ENCODE data around the gene OBP2B.
"Not testable (repeated sequence)": the region's sequence is repeated elsewhere in the genome, so short reads cannot be mapped to it uniquely, and the experiment has no call there.

The OBP2B gene, protein sequence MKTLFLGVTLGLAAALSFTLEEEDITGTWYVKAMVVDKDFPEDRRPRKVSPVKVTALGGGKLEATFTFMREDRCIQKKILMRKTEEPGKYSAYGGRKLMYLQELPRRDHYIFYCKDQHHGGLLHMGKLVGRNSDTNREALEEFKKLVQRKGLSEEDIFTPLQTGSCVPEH

DNA sequence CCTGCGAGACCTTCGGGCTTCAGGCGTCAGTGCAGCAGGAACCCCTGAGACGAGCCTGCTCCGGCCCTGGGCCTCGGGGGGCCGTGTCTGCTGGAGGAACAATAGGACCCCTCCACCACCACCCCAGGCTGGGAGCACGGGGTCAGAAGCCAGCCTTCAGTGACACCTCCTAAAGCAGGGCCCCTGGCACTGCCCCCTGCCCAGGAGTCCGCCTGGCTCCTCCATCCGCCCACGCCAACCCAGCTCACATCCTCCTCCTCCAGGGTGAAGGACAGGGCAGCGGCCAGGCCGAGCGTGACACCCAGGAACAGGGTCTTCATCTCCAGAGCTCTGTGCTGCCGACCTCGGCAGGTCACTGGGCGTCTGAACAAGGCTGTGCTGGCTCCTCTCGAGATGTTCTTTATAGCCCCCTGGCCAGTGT is at the start of gene OBP2B:
Gene OBP2B (minus strand): TSS at position 371 of the 421 bp plus-strand sequence. CDS start 51 bp downstream, at position 320.
- DNase-seq, result not testable (repeated sequence)

DNA sequence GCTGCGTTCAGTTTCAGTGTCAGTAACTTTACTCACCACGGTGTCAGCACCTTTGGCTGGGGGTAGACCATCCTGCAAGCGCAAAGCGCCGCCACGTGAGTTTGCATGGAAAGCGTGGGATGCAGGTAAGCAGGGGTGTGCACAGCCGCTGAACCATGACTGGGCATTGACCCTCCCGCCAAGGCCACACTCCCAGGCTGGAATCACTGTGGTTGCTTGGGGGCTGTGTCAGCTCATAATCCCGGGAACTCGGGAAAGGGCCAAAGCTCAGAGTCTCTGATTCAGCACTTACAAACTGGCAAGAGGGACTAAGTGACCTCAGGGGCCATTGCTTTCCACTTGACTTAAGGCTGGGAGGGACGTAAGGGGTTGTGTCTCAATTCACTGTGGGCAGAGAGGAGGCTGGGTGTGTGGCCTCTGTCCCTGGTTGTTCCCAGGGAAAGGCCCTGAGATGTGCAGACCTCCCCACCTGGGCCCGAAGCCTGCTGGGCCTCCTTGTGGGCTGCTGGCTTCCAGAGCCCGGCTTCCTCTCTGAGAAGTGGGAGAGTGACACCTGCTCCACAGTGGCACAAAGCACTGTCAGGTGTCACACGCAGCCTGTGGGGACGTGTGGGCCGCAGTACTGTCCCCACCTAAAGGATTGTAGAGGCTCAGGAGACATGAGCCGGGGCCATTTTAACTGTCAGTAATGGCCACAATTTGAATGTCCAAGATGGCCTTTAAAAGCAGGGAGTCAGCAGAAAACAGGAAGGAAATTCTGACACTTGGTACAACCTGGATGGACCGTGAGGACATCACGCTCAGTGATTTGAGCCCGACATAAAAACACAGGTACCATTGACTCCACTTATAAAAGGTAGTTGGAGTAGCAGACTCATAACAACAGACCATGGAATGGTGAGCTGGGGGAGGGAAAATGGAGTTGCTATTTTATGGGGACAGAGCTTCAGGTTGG is 49.3 kb upstream of the OBP2B start:
- no peak for DNase-seq

DNA sequence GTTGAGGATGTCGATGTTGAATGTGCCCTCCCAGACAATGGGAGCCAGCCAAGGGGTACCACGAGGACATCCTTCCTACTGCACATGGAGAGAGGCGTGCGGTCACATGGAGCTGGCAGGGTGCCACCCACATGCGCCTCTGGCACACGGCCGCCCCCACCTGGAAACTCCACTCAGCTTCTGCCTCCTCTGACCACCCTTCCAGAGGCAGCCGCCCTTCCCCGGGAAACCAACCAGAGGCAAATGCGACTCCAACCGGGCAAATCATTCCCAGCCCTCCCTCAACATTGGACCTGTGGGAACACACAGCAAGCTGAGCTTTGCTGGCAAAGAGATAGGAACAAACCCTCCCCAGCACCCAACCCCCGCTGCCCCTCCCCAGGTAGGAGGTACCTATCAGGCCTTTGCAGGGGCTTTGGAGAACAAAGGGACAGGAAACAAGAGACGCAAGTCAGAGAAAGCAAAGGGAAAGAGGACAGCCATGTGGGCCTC is 48.5 kb upstream of the OBP2B start:
- no peak for DNase-seq

DNA sequence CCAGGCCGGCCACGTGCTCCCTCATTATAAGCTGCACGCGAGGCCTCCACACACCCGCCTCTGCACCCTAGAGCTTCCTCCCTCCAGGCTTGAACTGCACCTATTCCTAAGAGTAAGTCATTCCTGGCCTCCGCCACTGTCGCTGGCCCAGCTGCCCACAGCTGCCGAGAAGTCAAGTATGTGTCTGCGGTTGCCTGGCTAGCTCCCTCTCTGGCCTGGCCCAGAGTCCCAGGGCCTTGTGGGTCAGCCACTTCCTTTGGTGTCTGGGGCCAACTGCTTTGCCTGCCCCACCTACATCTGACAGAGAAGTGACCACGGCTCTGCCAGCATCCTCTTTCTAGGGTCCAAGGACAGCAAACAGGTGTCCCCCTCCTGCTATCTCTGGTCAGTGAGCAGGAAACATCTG is 47.6 kb upstream of the OBP2B start:
- no peak for DNase-seq

DNA sequence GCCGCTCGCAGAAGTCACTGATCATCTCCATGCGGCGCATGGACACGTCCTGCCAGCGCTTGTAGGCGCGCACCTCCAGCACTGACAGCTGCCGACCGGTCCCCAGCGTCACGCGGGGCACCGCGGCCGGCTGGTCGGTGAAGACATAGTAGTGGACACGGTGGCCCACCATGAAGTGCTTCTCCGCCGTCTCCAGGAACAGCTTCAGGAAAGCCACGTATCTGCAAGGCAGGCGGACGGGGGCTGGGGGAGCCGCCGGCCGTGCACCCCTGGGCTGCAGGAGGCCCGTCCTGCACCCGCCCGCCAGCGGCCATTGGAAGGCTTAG is 47.0 kb upstream of the OBP2B start:
- no peak for DNase-seq

DNA sequence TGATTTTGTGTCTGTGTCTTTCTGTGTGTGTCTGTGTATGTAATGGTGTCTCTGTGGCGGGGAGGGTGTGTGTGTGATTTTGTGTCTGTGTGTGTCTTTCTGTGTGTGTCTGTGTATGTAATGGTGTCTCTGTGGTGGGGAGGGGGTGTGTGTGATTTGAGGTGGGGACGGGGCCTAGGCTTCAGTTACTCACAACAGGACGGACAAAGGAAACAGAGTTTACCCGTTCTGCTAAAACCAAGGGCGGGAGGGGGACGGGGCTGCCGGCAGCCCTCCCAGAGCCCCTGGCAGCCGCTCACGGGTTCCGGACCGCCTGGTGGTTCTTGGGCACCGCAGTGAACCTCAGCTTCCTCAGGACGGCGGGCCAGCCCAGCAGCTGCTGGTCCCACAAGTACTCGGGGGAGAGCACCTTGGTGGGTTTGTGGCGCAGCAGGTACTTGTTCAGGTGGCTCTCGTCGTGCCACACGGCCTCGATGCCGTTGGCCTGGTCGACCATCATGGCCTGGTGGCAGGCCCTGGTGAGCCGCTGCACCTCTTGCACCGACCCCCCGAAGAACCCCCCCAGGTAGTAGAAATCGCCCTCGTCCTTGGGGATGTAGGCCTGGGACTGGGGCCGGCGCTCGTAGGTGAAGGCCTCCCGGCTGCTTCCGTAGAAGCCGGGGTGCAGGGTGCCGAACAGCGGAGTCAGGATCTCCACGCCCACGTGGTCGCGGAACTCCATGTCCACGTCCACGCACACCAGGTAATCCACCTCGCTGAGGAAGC is 46.5 kb upstream of the OBP2B start:
- no peak for DNase-seq

DNA sequence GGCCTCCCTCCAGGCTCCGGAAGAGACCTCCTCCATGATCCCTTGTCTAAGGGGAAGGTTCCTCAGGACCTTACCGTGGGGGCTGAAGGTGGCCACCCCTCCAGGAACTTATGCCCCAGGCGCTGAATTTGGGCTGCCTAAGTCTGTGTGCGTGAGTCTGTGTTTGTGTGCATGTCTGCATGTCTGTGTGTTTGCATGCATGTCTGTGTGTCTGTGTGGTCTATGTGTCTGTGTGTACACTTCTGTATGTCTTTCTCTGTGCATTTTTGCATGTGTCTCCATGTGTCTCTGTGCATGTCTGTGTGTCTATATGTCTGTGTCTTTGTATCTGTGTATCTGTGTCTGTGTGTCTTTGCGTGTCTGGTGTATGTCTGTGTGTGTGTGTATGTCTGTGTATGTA is 45.4 kb upstream of the OBP2B start:
- no peak for DNase-seq

DNA sequence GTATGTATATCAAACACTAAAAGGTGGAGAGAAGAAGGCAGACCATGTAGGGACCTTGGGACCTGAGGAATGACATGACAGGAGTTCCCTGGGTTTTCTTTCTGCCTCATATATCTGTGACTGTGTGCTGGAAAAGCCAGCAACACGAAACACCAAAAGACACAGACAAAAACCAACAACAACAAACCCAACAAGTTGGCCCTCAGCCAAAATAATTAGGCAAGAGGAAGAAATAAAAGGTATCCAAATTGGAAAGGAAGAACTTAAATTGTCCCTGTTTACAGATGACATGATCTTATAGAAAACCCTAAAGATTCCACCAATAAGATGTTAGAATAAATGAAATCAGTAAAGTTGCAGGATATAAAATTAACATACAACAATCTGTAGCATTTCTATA is 44.2 kb upstream of the OBP2B start:
- DNase-seq, result no peak

DNA sequence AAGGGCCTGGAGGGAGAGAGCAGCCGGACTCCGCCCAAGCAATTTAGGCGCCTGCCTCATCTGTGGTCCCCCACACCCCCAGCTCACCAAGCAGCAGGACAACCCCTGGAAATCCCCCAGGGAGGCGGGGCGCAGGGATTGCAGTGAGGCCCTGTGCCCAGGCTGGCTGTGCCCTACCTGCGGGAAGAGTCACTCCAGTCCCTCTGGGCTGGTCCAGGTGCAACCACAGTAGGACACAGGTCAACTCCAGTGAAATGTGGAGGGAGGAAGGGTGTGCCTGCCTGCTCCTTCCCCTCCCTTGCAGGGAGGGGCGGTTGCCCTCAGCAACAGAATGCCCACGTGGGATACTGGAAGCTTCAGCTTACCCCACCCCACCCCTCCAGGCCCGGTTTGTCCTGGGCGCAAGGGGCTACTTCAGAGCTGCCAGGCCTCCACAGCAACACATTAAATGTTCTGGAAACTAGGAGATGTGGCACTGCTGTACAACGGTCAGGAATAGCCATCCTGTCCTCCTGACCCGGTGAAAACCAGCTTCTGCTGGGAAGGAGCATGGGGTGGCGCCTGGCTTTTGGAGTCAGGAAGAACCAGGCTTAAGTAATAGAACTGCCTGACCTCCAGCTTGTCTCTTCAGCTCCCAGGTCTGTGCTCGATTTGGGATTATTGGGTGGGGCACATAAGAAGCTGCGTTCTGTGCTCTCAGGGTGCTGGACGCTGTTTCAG is 43.4 kb upstream of the OBP2B start:
- no peak for DNase-seq

DNA sequence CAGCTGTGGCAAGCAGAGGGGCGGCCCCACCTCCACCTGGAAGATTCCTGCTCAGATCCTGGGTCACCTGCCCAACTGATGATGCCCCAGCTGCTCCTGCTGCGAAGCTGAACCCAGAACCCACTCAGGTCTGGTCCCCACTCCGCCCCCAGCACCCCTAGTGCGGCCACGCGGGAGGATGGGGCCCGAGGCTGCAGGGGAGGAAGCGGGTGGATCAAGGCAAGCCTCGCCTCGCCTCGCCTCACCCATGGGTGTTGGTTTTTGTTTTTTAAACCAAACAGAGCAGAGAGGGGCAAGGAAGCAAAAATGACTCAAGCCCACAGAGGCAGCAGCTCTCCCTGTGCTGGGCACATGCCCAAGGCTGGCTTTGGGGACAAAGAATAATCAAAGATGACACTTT is 42.7 kb upstream of the OBP2B start:
- no peak for DNase-seq

DNA sequence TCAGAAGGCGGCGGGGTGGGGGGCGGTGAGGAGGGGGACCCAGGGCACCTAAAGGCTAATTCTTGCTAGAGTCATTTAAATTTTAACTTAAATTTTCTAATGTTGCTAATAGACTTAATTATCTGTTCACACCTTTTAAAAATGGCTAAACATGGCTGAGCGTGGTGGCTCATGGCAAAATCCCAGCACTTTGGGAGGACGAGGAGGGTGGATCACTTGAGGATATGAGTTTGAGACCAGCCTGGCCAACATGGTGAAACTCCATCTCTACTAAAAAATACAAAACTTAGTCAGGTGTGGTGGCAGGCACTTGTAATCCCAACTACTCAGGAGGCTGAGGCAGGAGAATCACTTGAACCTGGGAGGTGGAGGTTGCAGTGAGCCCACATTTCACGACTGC is 42.2 kb upstream of the OBP2B start:
- DNase-seq, result not testable (repeated sequence)

DNA sequence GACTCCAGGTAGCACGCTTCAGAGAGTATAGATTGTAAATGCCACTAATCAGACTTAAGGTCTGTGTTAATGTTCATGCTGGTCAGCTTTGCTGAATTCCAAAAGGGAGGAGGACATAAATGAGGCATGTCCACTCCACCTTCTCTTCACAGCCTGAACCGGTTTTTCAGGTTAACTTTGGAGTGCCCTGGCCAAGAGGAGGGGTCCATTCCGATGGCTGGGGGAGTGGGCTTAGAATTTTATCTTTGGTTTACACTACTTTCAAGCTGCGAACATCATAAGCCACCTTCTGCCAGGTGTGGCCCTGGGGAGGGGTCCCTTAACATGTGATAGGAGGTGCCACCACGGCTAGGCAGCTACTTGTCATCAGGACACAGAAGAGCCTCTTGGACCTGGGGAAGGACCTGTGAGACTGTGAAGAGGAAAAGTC is 41.7 kb upstream of the OBP2B start:
- no peak for DNase-seq

DNA sequence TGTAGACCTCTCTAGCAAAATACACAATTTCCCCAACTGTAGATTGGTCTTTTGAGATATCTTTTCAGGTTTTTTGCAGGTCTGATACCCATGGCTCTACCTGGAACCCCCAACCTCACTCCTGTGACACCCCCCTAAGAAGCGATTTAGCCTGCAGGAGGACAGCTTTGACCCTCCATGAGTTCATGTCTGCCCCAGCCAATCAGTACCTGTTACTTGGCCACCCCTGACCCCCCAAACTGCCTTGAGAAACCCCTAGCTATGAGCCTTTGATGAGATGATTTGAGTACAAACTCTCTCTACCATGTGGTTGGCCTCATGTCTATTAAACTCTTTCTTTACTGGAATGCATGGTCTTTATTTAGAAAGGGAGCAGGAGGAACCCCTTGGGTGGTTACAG is 40.3 kb upstream of the OBP2B start:
- no peak for DNase-seq

DNA sequence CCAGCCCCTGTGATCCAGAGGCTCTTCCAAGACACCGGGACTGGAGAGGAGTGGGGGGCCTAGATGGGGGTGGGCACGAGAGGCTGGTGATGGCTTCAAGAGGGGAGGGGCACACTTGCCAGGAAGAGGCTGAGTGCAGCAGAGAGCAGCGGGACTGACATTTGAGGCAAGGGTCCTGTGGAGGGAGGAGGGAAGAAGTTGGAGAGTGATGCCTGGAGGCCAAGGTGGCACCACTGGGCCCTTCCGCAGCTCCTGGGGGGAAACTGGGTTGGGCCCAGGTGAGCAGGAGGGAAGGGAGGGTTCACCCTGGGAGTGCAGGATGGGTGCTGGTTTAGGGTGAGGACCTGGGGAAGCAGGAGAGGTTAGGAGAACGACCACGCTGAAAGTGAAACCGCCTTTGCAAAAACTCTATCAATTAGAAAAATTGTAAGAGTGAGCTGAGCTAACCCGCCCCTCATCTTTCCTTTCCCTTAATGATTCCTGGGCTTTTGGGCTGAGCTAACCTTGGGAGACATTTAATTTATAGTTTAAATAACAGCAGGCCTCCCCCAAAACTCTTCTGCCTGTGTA is 39.8 kb upstream of the OBP2B start:
- DNase-seq, result no peak

DNA sequence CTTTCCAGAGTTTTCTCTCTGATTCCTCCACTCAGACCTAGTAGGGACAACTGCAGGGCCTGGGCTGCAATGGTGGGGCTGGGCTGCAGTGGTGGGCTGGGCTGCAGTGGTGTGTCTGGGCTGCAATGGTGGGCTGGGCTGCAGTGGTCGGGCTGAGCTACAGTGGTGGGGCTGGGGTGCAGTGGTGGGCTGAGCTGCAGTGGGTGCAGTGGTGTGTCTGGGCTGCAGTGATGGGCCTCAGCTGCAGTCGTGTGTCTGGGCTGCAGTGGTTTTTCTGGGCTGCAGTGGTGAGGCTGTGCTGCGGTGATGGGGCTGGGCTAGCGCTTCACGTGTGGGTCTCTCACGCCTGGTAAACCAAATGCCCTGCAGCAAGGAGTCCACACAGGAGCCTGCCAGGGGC is 38.6 kb upstream of the OBP2B start:
- no peak for DNase-seq

DNA sequence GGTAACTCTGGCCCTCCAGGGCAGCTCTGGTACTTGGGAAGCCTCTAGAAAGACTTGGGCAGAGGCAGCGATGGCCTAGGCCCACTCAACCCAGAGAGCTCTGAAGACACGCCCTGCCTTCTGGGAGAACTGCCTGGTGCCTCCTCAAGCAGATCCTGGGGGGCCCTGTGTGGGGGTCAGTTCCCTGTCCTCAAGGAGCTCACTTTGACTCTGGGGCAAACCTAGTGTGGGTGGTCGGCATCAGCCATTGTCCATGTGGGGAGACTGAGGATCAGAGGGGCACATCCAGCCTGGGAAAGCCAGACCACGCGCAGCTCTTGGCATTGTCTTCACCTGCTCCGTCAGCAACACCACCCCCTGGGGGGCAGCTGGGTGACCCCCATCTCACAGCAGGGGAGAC is 37.9 kb upstream of the OBP2B start:
- no peak for DNase-seq

DNA sequence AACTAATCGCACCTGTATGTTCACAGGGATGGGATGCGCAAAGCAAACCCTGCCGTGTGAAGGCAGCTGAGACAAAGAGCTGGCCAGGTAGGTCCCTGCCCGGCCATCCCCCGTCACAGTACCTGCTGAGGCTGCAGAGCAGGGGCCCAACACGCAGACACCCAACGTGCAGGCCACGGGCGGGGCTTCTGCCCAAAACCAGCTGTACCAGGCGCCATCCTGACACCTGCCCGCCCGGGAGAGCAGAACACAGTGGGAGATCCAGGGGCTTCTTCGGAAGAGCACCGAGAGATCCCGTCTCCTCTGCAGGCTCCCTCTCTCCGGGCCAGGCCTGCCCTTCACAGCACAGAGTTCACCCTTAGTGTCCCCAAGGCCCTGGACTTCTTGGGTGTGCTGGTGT is 37.5 kb upstream of the OBP2B start:
- DNase-seq, result no peak

DNA sequence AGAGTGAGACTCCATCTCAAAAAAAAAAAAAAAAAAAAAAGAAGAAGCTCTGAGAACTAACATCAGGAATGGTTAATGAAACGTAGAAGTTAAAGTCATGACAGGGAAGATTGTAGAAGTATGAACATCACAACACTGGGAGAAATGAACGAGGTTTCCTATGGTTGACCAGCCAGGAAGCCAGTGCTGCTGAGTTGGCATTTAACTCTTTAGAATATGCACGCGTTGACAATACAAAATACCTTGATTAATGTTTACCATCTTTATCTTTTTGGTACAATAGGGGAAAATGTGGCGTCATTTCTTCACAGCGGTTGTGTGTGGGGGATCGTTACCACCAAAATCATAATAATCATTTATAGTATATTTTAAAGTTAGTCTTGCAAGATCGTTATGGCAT is 33.9 kb upstream of the OBP2B start:
- DNase-seq, result no peak

DNA sequence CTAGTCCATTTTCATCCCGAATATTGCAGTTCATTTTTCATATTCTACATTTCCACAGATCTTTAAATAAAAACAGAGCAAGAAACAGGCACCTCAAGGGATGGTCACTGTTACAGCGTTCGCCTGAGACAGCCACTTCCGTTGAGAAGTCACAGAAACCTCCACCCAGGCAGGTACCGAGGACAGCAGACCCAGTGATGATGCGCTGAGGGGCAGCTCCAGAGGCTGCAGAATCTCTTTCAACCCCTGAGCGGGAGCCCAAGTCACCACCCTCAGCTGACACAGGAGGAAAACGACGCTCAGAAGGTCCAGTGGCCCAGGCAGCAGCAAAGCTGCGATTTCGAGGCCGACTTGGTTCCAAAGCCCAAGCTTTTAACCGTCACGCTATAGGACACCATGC is 33.2 kb upstream of the OBP2B start:
- DNase-seq, result no peak

DNA sequence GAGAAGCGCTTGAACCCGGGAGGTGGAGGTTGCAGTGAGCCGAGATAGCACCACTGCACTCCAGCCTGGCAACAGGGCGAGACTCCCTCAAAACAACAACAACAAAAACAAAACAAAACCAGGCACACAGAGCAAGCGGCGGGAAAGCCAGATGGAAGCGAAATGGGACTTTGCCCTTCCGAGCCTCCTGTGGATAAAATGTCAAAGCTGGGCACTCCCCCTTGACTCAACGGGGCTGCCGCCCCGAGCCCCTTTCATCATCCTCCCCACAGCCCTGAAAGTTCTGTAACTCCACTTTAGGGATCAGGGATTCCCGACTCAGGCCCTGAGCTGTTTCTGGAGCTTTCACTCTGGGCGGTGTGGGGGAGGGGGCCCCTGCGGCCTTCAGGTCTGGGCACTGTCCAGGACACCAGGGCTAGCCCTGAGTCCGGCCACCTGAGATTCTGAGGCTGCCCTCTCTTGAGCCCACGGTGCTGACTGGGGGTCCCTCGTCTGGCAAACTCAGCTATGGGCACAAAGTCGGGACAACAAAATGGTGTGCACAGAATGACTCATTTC is 30.6 kb upstream of the OBP2B start:
- DNase-seq, result no peak

DNA sequence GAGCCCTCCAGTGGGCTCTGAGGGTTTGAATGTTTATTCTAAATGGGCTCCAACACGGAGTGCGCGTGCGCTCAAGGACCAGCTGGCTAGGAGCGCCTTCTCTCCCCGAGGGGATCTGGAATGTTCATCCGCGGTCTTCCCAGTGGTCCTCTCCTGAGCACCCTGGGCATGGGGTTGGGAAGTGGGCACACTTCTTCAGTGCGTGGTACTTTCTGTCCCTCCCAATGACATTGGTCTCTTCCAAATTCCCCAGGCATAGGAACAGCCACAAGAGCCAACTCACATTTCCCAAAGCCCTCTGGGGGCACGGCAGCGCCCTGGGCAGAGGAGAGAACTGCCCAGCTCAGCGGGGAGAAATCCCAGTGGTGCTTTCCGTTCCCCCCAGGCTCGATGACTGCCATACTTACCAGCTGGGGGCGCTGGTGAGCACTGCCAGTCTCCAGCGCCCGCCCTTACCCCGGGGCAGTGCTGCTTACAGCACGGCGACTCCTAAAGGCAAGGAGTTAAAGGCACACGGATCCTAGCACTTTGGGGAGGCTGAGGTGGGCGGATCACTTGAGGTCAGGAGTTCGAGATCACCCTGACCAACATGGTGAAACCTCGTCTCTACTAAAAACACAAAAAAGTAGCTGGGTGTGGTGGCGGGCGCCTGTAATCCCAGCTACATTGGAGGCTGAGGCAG is 29.9 kb upstream of the OBP2B start:
- no peak for DNase-seq

Measured in hippocampal formation (tissue), 2 donors.